MM.1S (cell line): Measurements from ENCODE around the gene CDC45.

Experiments
- EZH2 ChIP-seq: fragments of 300-600 bp; sonication (generic); optimal IDR thresholded peaks from 2 replicates; pipeline ENCODE3; 2017; ENCODE audit warnings: low read depth, mild to moderate bottlenecking, antibody characterized with exemption, low read length, mixed read lengths
- TF ChIP-seq, protein P1 (sequence below): fragments of 300-600 bp; sonication (generic); IDR thresholded peaks from 2 replicates; pipeline ENCODE4 v1.5.1; 2016; ENCODE audit warnings: antibody characterized with exemption, low read length, mixed read lengths

DNA sequence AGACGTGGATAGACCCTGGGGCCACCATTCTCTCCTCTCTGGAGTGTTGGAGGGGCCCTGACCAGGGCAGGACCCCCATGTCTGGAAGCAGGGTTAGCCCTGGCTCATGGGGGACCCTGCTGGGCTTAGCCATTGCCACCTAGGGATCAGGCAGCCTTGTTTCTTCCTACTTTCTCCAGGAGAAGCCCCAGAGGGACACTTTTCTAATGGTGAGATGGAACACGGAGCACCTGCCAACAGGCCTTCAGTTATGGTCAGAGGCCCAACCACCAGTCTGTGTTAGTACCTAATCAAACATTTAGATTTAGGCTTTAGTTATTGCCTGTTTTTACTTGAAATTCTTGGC lies 30.3 kb upstream of the CDC45 start:
- TF ChIP-seq, protein P1, sequence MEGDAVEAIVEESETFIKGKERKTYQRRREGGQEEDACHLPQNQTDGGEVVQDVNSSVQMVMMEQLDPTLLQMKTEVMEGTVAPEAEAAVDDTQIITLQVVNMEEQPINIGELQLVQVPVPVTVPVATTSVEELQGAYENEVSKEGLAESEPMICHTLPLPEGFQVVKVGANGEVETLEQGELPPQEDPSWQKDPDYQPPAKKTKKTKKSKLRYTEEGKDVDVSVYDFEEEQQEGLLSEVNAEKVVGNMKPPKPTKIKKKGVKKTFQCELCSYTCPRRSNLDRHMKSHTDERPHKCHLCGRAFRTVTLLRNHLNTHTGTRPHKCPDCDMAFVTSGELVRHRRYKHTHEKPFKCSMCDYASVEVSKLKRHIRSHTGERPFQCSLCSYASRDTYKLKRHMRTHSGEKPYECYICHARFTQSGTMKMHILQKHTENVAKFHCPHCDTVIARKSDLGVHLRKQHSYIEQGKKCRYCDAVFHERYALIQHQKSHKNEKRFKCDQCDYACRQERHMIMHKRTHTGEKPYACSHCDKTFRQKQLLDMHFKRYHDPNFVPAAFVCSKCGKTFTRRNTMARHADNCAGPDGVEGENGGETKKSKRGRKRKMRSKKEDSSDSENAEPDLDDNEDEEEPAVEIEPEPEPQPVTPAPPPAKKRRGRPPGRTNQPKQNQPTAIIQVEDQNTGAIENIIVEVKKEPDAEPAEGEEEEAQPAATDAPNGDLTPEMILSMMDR, result no peak
- TF ChIP-seq EZH2, result no peak
